ENCODE data around the gene PGR. TPM values are rescaled to one million over a fixed set of nuclear protein-coding genes. Genes with fewer than 3 reads are reported as not detected.

The PGR gene
- total RNA-seq, 1 donor from 2014 or later: not detected

- Mint-ChIP-seq H3K9me3 (ENCODE audit: unreplicated experiment) (peaks cover 3% of the 10 kb centered on the region), H3K4me1 (ENCODE audit: unreplicated experiment) (no peaks in the 10 kb centered on the region), H3K27me3 (ENCODE audit: unreplicated experiment) (peaks cover 32% of the 10 kb centered on the region), H3K36me3 (ENCODE audit: unreplicated experiment) (no peaks in the 10 kb centered on the region), H3K4me3 (ENCODE audit: unreplicated experiment) (no peak overlapping the region), H3K27ac (ENCODE audit: unreplicated experiment) (no peak overlapping the region)
- no peak for TF ChIP-seq CTCF (IDR thresholded peaks at IDR 0.05)
- no peak for DNase-seq (ENCODE audit: extremely low spot score, unreplicated experiment)
Measured at GRCh38 chr11:101046947-101047346, 82.7 kb downstream of the PGR start.

- TF ChIP-seq CTCF (IDR thresholded peaks at IDR 0.05): no peak
- Mint-ChIP-seq H3K4me3 (ENCODE audit: unreplicated experiment) (no peak overlapping the region), H3K27me3 (ENCODE audit: unreplicated experiment) (peaks cover 35% of the 10 kb centered on the region), H3K9me3 (ENCODE audit: unreplicated experiment) (peaks cover 3% of the 10 kb centered on the region), H3K36me3 (ENCODE audit: unreplicated experiment) (no peaks in the 10 kb centered on the region), H3K4me1 (ENCODE audit: unreplicated experiment) (no peaks in the 10 kb centered on the region), H3K27ac (ENCODE audit: unreplicated experiment) (no peak overlapping the region)
- DNase-seq (ENCODE audit: extremely low spot score, unreplicated experiment): no peak
Measured at GRCh38 chr11:101045415-101045814, 84.2 kb downstream of the PGR start.

- no peaks in the 10 kb centered on the region for H3K36me3 Mint-ChIP-seq (ENCODE audit: unreplicated experiment)
- DNase-seq (ENCODE audit: extremely low spot score, unreplicated experiment): no peak
- H3K27ac Mint-ChIP-seq (ENCODE audit: unreplicated experiment): no peak overlapping the region
- no peak for TF ChIP-seq CTCF (IDR thresholded peaks at IDR 0.05)
- no peak overlapping the region for H3K4me3 Mint-ChIP-seq (ENCODE audit: unreplicated experiment)
- H3K9me3 Mint-ChIP-seq (ENCODE audit: unreplicated experiment): peaks cover 3% of the 10 kb centered on the region
- peaks cover 41% of the 10 kb centered on the region for H3K27me3 Mint-ChIP-seq (ENCODE audit: unreplicated experiment)
- no peaks in the 10 kb centered on the region for H3K4me1 Mint-ChIP-seq (ENCODE audit: unreplicated experiment)
Measured at GRCh38 chr11:101043940-101044339, 85.7 kb downstream of the PGR start.

GRCh38 chr11:101035872-101036271 is 93.7 kb downstream of the PGR start:
- DNase-seq (ENCODE audit: extremely low spot score, unreplicated experiment): no peak
- H3K27me3 Mint-ChIP-seq (ENCODE audit: unreplicated experiment): peaks cover 61% of the 10 kb centered on the region
- H3K36me3 Mint-ChIP-seq (ENCODE audit: unreplicated experiment): no peaks in the 10 kb centered on the region
- H3K4me1 Mint-ChIP-seq (ENCODE audit: unreplicated experiment): no peaks in the 10 kb centered on the region
- TF ChIP-seq CTCF (IDR thresholded peaks at IDR 0.05): no peak
- H3K9me3 Mint-ChIP-seq (ENCODE audit: unreplicated experiment): no peaks in the 10 kb centered on the region
- H3K4me3 Mint-ChIP-seq (ENCODE audit: unreplicated experiment): no peak overlapping the region
- H3K27ac Mint-ChIP-seq (ENCODE audit: unreplicated experiment): no peak overlapping the region

GRCh38 chr11:101034076-101034475 is 95.5 kb downstream of the PGR start:
- Mint-ChIP-seq H3K36me3 (ENCODE audit: unreplicated experiment) (no peaks in the 10 kb centered on the region), H3K4me3 (ENCODE audit: unreplicated experiment) (no peak overlapping the region), H3K4me1 (ENCODE audit: unreplicated experiment) (peaks cover 5% of the 10 kb centered on the region), H3K9me3 (ENCODE audit: unreplicated experiment) (no peaks in the 10 kb centered on the region), H3K27ac (ENCODE audit: unreplicated experiment) (no peak overlapping the region), H3K27me3 (ENCODE audit: unreplicated experiment) (peaks cover 53% of the 10 kb centered on the region)
- no peak for TF ChIP-seq CTCF (IDR thresholded peaks at IDR 0.05)
- no peak for DNase-seq (ENCODE audit: extremely low spot score, unreplicated experiment)

Data from osteocyte (in vitro differentiated cells).